VCaP (cell line): ENCODE measurements around the gene MITF.
A peak's percentile ranks its signal among the peaks of the same experiment; 100 is the strongest.

Source experiments
- H3K27ac ChIP-seq: fragments of 450-650 bp; 2 replicates; pipeline ENCODE4 v1.5.1; 2017
- CTCF ChIP-seq: fragments of 450-650 bp; conservative IDR thresholded peaks from 2 replicates; pipeline ENCODE4 v1.5.1; 2017; ENCODE audit warnings: mild to moderate bottlenecking, moderate library complexity

The MITF gene

GRCh38 chr3:69941037-69941436, 201.8 kb downstream of the MITF start:
- TF ChIP-seq CTCF, result no peak
- no peak overlapping the region for H3K27ac ChIP-seq

GRCh38 chr3:69941439-69942176, 202.3 kb downstream of the MITF start:
- H3K27ac ChIP-seq, result no peak overlapping the region
- no peak for TF ChIP-seq CTCF

- no peak for TF ChIP-seq CTCF
- H3K27ac ChIP-seq, result no peak overlapping the region
Measured at GRCh38 chr3:69944931-69945493, 205.7 kb downstream of the MITF start.

GRCh38 chr3:69948246-69948862, 209.1 kb downstream of the MITF start:
- H3K27ac ChIP-seq, result no peak overlapping the region
- peak; percentile 81 for TF ChIP-seq CTCF

- TF ChIP-seq CTCF, result no peak
- H3K27ac ChIP-seq, result no peak overlapping the region
Measured at GRCh38 chr3:69951616-69952015, 212.4 kb downstream of the MITF start.

- no peak for TF ChIP-seq CTCF
- H3K27ac ChIP-seq, result no peak overlapping the region
Measured at GRCh38 chr3:69959581-69959980, 220.3 kb downstream of the MITF start.

GRCh38 chr3:69961706-69962439, 222.6 kb downstream of the MITF start:
- H3K27ac ChIP-seq, result no peak overlapping the region
- no peak for TF ChIP-seq CTCF
